ENCODE measurements around the gene PSMG3. TPM values are rescaled to one million over a fixed set of nuclear protein-coding genes. Genes with fewer than 3 reads are reported as not detected.

The PSMG3 gene
- polyA plus RNA-seq, 2 of the 4 experiments (the other 2 are of a cell fraction): 75.9 to 89.3 TPM

- peak; percentile 86 for TF ChIP-seq ATOH8 (CRISPR knock-in tag; IDR thresholded peaks at IDR 0.05; ENCODE audit: low read depth)
- no peak for TF ChIP-seq CHD4 (IDR thresholded peaks at IDR 0.05; ENCODE audit: borderline replicate concordance)
- TF ChIP-seq KDM5A (IDR thresholded peaks at IDR 0.05): no peak
- TF ChIP-seq POLR2AphosphoS2 (conservative IDR thresholded peaks at IDR 0.05; ENCODE audit: low read length): peak; percentile 92
- TF ChIP-seq GATA3 (IDR thresholded peaks at IDR 0.05; ENCODE audit: borderline replicate concordance): peak; percentile 96
- TF ChIP-seq SMC3 (IDR thresholded peaks at IDR 0.05): peak; percentile 42; the same call in 2 of the 3 replicates
- TF ChIP-seq HES2 (IDR thresholded peaks at IDR 0.05): no peak
- TF ChIP-seq EHF (CRISPR knock-in tag; IDR thresholded peaks at IDR 0.05): peak; percentile 91
- peak; percentile 81 for TF ChIP-seq E2F6 (IDR thresholded peaks at IDR 0.05; ENCODE audit: borderline replicate concordance, low read depth)
- no peak for TF ChIP-seq ZFP36 (IDR thresholded peaks at IDR 0.05; ENCODE audit: borderline replicate concordance, partially characterized antibody)
- peak; percentile 69 for TF ChIP-seq FOSB (CRISPR knock-in tag; IDR thresholded peaks at IDR 0.05)
- no peak for TF ChIP-seq ZC3H11A (IDR thresholded peaks at IDR 0.05)
- TF ChIP-seq BCL3 (IDR thresholded peaks at IDR 0.05): peak; percentile 89
- no peak for TF ChIP-seq ELK1 (IDR thresholded peaks at IDR 0.05; ENCODE audit: low read depth, low read length)
- no peak for TF ChIP-seq RCOR1 (IDR thresholded peaks at IDR 0.05; ENCODE audit: low read depth, low read length)
- no peak for TF ChIP-seq RNF2 (IDR thresholded peaks at IDR 0.05; ENCODE audit: borderline replicate concordance, low read depth)
- peak; percentile 87 for TF ChIP-seq HOXA7 (CRISPR knock-in tag; IDR thresholded peaks at IDR 0.05)
- peak; percentile 26 for TF ChIP-seq HEYL (CRISPR knock-in tag; IDR thresholded peaks at IDR 0.05)
- no peak for TF ChIP-seq NFE2L2 (conservative IDR thresholded peaks at IDR 0.05; ENCODE audit: low read length)
- 0 out of 2 replicates have a peak, but pooled peaks have one; percentile 20 for TF ChIP-seq ESRRA (IDR thresholded peaks at IDR 0.05; ENCODE audit: borderline replicate concordance, low read length)
- no peak; the same call in 1 of the 2 replicates for TF ChIP-seq REST (IDR thresholded peaks at IDR 0.05)
- TF ChIP-seq KDM1A (IDR thresholded peaks at IDR 0.05; ENCODE audit: low read depth): no peak
- TF ChIP-seq RARB (CRISPR knock-in tag; IDR thresholded peaks at IDR 0.05): peak; percentile 93
- peak; percentile 95; the same call in 1 of the 2 replicates for TF ChIP-seq HOXB13 (CRISPR knock-in tag; IDR thresholded peaks at IDR 0.05; ENCODE audit: low read depth)
- TF ChIP-seq NPAS2 (CRISPR knock-in tag; IDR thresholded peaks at IDR 0.05; ENCODE audit: borderline replicate concordance): peak; percentile 52; the same call in 1 of the 2 replicates
- peak; percentile 92 for TF ChIP-seq JUNB (IDR thresholded peaks at IDR 0.05)
- peak; percentile 65 for TF ChIP-seq HOXB5 (CRISPR knock-in tag; IDR thresholded peaks at IDR 0.05)
- no peak for TF ChIP-seq RFX5 (IDR thresholded peaks at IDR 0.05)
- no peak for TF ChIP-seq SREBF2 (IDR thresholded peaks at IDR 0.05)
- no peak for TF ChIP-seq MAZ (IDR thresholded peaks at IDR 0.05; ENCODE audit: borderline replicate concordance, low read depth, low read length)
- peak; percentile 95 to 98 for TF ChIP-seq EP300 (IDR thresholded peaks at IDR 0.05)
- TF ChIP-seq ZNF302 (CRISPR knock-in tag; IDR thresholded peaks at IDR 0.05): 0 out of 2 replicates have a peak, but pooled peaks have one; percentile 82
- no peak for TF ChIP-seq NR3C1 (IDR thresholded peaks at IDR 0.05)
- TF ChIP-seq CEBPB (IDR thresholded peaks at IDR 0.05): peak in 1 of 2 experiments; percentile 71; a peak in 2 of 4 replicates
- no peak for TF ChIP-seq HDAC2 (IDR thresholded peaks at IDR 0.05)
Measured at GRCh38 chr7:1536743-1537534, 32.9 kb downstream of the PSMG3 start (continued).
